Left renal cortex interstitium (tissue), 4 donors: ENCODE data around the gene VTCN1. TPM values are rescaled to one million over a fixed set of nuclear protein-coding genes. Genes with fewer than 3 reads are reported as not detected.
"Not testable (repeated sequence)": the region's sequence is repeated elsewhere in the genome, so short reads cannot be mapped to it uniquely, and the experiment has no call there.

ENCODE experiments used
- DNase-seq, 4 donors: peaks; one replicate each; pipeline ENCODE4 v3.0.0-alpha.2; 2013; ENCODE audit warnings: low read depth in 4 of 4, low spot score in 2 of 4, missing footprints in 1 of 4
- polyA plus RNA-seq, 4 donors: library from polyadenylated mRNA; unstranded; fragments of 120-200 nt; gene quantifications; one replicate each; pipeline ENCODE4 v1.2.1, GENCODE V29; 2013; ENCODE audit not compliant: insufficient read length in 4 of 4

The VTCN1 gene, protein sequence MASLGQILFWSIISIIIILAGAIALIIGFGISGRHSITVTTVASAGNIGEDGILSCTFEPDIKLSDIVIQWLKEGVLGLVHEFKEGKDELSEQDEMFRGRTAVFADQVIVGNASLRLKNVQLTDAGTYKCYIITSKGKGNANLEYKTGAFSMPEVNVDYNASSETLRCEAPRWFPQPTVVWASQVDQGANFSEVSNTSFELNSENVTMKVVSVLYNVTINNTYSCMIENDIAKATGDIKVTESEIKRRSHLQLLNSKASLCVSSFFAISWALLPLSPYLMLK
- polyA plus RNA-seq = 10 to 100 TPM; 14.1 to 30.3 (median 22.8) TPM

DNA sequence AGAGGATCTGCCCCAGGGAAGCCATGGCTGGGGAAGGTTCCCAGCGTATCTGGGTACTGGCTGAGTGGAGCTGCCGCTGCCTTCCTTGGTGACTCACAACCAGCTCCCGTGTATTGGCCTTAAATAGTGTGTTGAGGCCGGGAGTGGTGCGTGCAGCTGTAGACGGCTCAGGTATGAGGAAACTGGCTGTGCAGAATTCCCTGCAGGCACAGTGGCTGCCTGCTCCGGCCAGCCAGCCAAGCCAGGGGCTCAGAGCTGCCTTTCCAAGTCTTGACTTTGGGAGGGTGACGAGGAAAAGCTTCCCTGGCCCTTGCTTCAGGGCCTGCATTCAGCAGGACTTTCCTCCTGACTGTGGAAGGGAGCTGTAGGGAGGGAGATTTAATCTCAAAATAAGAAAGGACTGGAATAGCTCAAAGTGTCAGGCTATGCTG is at the start of gene VTCN1:
Gene VTCN1 (minus strand): TSS at position 97 of the 431 bp plus-strand sequence. CDS start 72 bp downstream, at position 25.
- DNase-seq = no peak

DNA sequence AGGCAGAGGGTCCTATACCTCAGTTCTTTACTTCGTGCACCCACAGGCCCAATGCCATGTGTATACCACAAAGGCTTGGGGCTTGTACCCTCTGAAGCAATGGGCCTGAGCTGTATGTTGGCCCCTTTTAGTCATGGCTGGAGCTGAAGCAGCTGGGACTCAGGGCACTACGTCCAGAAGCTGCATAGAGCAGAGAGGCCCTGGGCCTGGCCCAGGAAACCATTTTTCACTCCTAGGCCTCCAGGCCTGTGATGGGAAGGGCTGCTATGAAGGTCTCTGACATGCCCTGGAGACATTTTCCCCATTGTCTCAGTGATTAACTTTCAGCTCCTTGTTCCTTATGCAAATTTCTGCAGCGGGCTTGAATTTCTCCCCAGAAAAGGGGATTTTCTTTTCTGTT is 48.1 kb upstream of the VTCN1 start:
- no peak for DNase-seq

DNA sequence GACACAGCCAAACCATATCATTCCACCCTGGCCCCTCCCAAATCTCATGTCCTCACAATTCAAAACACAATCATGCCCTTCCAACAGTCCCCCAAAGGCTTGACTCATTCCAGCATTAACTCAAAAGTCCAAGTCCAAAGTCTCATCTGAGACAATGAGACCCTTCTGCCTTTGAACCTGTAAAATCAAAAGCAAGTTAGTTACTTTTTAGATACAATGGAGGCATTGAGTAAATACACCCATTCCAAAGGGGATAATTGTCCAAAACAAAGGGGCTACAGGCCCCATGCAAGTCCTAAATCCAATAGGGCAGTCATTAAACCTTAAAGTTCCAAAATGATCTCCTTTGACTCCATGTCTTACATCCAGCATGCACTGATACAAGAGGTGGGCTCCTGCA is 47.3 kb upstream of the VTCN1 start:
- DNase-seq = not testable (repeated sequence)

DNA sequence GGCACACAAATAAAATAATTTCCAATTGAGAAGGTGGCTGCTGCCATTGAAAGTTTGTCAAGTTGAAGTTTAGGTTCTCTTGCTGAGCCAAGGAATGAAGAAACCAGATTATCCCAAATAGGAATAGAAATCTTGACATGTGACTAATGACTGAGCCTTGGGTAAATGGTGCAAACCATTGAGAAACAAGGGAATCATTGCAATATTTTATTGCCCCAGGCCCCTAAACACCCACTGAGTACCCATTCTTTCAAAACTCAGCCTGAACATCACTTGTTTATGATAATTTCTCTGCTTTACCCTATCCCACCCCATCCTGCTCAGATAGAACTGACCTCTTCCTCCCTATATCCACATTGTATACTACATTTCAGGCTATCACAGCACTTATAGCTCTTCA is 46.6 kb upstream of the VTCN1 start:
- no peak for DNase-seq

DNA sequence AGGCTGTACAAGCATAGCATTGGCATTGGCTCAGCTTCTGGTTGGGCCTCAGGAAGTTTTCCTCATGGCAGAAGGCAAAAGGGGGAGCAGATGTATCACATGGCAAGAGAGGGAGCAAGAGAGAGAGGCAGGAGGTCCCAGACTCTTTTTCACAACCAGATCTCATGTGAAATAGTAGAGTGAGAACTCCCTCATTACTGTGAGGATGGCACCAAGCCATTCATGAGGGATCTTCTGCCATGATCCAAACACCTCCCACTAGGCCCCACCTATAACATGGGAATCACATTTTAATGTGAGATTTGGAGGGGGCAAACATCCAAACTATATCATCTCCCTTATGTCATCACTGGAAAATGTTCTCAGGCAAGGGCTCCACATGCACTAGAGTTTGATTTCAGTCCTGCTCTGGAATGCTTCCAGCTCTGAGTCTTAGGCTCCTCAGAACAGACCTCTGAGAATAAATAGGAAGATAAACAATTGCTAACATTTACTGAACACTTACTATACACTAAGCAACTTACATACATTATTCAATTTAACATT is 39.4 kb upstream of the VTCN1 start:
- DNase-seq = no peak

DNA sequence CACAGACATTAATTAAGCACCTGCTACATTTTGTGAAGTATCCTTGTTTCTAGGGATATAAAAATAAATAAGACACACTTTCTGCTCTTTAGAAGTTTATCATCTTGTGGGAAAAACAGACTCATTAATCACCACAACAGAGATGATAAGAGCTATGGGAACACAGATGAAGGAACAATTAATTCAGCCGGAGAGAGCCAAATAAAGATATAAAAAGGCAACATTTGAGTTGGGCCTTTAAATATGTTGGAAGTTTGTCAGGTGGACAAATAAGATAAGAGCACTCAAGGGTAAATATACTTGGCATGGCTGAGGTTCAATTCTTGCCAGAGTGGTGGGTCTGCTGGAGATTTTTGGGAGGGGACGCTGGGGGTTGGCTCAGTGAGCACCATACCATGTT is 34.2 kb upstream of the VTCN1 start:
- DNase-seq = no peak

DNA sequence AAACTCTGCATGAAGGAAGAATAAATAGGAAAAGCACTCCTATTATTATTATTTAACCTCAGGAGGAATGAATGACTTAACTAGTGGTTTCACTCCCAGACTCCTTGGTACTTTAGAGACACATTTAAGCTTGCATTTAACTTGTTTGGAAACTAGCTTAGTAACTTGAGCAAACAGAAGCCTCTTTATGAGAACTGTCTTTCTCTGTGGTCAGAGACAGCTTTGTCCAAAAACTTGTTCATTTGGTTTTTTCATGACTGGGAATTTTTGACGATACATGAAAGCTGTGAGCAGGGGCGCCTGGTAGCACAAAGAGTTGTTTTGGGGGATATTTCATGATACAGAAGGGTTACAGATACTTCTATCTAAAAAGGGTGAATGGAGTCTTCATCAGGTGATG is 33.6 kb upstream of the VTCN1 start:
- no peak for DNase-seq

DNA sequence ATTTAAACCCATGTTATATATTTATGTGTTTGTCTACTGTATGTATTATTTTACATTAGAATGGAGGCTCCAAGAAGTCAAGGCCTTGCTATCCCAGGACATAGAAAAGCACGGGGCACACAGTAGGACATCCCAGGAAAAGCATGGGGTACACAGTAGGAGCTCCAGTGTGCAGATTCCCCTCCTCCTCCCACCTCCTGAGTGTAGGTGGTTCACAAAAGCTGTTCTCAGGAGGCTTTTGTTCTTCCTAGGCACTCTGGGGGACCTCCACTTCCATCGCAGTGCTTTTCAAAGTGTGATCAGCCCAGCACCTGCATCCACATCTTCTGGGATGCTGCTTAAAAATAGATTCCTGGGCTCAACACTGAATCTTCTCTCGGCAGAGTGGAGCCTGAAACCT is 30.8 kb upstream of the VTCN1 start:
- DNase-seq = no peak

DNA sequence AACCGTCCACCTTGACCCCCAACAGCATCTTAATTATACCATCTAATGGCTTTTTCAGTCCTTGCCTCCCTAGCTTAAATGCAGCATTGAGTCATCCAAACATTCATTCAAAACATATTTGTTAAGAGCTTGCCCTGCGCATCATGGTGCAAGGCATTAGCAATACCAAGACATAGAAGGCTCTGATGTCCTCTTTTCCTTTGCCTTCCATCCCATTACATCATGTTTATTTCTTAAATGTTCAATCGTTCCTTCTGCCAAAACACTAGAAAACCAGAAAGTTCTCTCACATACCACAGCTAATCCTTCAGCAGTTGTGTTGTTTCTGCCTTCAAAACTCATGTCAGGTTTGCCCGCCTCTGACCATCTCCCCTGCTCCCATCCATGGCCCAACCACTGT is 29.8 kb upstream of the VTCN1 start:
- no peak for DNase-seq

DNA sequence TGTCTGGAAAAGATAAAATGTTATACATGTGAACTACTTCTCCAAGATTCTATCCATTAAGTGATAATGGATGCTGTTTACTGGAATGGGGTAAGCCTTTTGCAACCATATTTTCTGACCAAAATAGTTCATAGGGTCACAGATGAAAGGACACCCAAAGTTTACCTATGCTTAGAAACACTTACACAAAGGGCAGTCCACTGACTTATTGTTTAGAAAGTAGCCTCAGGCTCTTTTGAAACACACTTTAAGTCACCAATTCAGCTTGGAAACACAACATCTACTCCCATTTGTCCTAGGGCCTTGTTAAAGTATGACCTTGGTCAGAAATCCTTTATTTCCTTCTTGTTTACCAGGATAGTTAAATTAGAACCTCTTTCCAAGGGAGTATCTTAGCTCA is 28.7 kb upstream of the VTCN1 start:
- no peak for DNase-seq

DNA sequence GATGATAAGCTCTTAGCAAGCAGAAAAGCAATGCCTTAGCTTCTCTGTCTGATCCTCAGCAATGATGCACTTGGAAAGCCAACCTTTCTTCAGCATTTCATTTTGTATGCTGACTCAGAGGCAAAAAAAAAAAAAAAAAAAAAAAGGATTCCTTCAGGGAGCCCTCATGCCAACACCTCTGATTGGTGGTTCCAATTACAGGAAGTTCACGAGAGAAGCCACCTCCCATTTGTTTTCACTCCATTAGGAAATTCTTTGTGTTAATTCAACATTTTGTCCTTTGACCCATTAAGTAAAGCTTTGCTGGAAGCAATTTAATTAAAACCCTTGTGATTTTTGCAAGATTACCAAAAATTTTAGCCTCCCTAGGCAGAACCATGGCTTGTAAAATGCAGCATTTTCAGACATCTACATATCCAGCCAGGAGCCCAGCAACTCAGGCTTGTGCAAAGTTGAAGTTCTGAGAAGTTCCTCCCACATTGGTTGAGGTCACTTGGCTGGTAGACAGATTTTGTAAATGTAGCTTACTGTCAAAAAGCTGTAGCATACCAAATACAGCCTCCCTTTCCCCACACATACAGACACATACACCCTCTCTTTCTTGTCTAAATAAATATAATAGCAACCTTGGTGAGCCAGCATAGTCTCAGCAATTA is 27.1 kb upstream of the VTCN1 start:
- DNase-seq = peak in 3 of 4 donors; percentile 10 to 24 (median 15)

DNA sequence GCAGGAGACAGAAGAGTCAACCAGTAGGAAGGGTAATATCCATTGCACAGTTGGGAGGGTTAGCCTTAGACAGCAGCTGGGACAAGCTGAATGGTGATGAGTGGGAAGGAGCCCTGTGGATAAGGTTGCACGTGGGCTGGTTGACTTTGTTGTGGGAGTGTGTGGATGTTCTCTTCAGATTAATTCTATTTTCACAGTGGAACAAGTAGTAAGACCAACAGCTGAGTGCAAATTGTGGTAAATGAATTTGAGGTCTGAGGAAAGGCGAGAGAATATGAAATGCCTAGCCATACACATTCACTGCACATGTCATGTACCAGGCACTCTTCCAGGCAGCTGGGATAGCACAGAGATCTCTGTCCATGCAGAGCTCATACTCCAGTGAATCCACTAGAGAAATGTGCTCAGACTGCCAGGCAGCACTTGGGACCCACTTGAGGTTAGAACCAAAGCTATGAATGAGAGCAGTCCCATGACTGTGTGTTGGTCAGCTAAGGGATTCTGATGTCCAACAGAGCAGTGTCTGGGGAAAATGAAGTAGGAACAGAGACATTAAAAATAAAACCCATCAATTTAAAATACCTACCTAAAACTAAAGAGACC is 25.2 kb upstream of the VTCN1 start:
- DNase-seq = no peak

DNA sequence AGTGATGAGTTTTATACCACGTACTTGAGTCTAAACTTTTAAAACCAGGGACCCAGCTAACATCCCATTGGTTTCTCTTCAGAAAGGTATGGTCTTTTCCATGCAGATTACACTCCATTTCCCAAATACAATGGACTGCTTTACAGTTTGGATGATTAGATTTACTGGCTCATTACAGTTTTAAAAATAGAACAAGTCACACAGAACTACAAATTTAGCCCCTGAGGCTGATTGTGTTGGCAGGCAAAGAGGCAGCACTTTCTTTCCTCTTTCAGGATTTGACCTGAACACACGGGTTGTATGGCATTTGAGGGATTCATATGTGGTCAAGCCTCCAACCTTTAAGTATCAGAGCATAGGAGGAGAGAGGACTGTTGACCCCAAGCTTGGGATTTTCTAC is 21.8 kb upstream of the VTCN1 start:
- DNase-seq = peak in 1 of 4 donors; percentile 31

DNA sequence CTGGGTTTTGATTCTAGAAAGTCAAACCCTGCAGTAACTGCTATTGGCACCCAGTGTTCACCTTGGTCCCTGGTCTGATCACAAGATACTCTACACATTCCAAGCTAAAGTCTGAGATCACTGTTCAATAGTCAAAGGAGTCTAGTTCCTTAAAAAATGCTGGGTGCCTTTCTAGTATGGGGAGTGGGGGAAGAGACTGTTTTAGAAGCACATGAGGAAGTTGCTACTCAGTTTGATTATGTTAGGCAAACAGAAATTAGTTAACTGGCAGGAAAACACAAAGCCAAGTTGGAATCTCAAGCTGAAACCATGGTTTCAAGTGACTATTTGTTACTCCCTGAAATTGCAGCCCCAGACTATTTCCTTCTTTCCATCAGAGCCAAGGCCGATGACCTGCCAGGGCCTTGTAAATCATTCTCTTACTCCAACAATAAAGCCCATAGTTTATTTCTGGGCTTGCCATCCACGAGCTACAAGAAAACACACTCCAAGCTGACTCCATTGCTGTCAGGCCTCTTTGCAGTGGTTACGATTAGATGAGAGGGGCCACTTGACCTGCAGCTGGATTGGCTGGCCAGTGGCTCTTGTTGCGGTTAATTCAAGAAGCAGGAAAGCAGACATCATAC is 21.1 kb upstream of the VTCN1 start:
- peak in 3 of 4 donors; percentile 46 to 58 (median 56) for DNase-seq

DNA sequence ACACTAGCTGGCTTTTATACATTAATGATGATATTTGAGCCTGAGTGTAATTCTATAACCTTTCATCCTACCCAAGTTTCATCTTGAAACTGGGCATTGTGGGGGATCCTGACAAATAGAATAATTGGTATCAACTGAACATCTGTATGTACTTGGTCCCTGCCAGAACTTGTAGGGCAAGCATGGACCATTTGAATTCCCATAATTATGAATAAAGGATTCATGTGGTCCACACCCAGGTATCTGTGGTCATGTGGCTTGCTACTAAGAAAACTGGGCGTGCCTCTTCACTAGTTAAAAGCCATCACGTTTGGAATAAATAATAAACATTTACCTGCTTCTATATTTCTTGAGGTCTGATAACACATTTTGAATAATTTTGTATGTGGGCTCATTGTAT is 20.6 kb upstream of the VTCN1 start:
- DNase-seq = no peak

DNA sequence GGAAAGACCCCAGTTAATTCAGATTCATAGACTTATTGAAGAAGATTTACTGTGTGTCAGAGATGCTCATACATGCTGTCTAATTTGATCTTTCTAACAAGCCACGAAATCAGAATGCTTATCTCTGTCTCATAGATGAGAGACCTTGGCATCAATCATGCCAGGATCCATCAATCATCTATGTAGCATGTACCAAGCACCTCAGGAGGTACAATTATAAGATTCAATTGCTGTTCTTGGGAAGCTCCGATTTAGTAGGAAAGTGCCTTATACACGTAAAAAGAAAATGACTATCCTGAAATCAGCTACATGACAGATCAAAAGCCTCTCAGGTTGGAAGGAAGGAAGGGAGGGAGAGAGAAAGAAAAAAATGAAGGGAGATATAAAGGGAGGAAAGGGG is 18.5 kb upstream of the VTCN1 start:
- no peak for DNase-seq

DNA sequence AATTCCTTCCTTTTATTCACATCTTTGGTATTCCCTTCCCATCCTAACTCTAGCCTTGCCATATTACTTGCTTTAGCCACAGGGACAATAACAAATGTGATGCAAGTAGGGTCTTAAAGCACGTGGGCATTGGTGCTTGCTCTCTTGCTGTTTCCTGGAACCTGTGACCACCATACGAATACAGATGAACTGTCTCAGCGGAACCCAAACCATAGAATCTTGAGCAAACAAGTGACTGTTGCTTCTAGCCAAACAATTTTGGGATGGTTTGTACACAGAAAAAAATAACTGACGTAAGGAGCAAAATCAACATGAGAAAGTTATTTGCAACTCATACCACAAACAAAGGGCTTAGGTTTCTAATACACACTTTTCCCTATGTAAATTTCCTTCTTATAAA is 15.2 kb upstream of the VTCN1 start:
- no peak for DNase-seq

DNA sequence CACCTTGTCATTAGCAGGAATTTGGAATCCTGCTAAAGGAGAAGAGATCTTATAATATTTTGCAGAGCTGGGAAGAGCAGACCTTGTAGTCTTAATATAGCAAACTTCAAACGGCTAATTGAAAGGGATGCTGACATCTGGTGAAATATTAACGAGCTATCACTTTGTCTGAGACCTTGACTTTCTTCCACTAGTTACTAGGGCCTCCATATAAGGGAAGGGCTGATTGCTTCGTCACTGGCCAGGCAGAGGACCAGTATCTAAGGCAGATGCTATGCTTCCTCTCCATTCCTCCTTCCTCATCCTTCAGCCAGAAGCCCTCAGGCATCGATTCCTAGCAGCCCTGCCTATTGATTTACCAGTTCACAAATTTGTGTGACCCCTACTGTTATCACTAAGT is 6.0 kb upstream of the VTCN1 start:
- no peak for DNase-seq

DNA sequence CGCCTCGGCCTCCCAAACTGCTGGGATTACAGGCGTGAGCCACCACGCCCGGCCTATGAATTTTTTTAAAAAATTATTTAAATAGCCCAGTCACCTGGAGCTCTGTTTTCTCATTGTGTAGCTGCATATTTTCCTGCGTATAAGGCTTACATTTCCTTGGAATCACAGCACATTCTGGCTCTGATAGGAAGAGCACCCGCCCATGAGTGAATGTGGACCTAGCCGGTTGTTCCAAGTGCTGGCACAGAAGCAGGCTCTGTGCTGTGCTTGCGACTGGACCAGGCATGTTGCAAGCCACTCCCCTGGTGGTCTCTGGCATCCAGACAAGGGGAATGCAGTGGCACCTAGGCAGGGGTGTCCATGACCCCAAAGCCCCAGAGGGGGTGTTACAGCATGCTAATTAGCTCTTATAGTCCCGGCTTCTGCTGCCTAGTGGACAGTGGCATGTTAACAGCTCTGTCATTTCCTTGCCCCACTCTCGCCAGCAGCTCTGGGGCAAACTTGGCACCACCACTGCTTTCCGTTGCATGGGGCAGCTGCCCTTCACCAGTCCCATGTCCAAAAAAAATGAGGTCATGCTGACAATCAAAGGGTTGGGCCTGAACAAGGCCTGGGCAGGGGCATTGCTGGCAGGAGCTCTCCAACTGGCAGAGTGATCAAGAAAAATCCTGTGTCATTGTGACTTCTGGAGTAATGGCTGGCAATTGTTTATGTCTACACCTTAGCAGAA is 5.2 kb upstream of the VTCN1 start:
- no peak for DNase-seq

DNA sequence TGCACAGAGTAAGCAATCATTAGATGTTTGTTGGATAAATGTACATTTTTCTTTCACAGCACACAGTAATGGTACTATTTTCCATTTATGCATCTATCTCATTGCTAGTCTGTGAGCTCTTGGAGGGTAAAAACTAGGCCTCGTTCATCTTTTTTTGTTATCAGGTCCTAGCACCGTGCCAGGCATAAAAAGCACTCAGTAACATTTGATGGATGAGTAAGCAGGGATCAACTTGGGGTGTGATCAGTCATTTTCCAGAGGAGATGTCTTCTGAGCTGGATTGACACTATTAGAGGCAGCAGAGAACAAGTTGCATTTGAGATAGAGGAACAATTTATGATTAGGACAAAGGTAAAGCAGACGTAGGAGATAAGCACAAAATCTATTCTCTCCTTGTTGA is 4.3 kb upstream of the VTCN1 start:
- DNase-seq = no peak

DNA sequence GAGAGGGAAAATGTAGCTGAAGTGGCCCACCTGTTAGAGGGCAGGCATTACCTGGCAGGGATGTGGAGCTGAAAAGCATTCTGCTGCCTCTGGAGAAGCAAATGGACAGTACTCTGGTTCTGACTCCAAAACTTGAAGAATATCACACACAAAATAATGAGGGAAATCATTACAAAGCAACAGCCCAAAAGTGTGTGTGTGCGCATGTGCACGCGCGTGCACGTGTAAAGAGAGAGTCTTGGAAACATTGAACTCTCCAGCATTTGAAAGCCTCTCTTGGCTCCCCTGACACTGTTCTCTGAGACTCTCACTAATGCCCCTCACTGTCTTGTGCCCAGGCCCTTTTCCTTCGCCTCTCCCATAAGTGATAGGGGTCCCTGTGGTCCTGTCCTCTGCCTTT is 2.3 kb upstream of the VTCN1 start:
- DNase-seq = no peak
